AML-193 (cell line): Measurements from ENCODE around the gene DRAXIN.

Experiments used
- DNase-seq, 2 experiments: peaks; one replicate each; lab custom pipeline; 2025; lab: John Stamatoyannopoulos, UW

DRAXIN gene

DNA sequence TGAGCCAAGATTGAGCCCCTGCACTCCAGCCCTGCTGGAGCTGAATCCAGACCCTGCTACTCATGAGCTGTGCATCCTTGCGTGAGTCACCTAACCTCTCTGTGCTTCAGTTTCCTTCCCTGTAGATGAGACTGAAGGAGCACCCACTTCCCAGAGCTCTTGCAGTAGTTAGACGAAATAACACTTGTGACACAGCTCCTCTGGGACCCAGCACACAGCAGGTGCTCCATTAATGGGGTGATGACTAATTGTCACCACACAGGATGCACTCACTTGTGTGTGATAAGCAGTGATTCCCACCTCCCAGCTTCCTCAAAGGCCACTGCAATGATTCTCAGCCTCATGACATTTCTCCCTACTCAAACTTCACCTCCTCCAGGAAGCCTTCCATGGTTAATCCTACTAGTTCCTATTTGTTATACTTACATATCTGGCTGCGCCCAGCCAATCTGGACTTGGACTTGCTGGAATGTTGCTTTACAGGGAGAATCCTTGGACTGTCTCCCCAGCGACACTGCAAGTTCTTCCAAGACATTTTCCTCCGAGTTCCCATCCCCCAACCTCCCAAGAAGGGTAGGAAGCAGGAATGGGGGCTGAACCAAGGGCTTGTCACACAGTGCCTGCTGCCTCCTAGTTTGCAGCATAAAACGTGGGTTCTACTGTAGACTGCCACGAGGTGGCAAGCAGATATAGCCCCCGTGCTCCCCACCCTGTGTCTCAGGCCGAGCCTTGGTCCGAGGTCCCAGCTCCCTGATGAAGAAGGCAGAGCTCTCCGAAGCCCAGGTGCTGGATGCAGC lies 17.2 kb downstream of the DRAXIN start:
- DNase-seq, result no peak

DNA sequence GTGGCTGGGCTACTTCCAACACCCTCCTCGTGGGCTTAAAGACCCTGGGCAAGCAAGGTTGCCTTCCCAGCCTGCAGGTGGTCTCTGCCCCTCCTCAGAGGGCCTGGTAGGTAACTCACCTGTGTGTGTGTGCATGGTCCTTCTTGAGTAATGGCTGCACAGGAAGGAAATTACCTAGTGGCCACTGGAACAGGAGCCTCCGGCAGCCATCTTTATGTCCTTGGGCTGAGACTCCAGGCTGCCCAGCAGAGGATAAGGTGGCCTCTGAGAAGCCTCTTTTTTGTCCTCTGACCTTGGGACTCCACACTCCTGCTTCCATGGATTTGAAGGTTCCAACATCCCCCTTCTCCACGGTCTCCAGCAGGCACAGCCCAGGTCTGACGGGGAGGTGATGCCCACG lies 20.0 kb downstream of the DRAXIN start:
- DNase-seq, result no peak

DNA sequence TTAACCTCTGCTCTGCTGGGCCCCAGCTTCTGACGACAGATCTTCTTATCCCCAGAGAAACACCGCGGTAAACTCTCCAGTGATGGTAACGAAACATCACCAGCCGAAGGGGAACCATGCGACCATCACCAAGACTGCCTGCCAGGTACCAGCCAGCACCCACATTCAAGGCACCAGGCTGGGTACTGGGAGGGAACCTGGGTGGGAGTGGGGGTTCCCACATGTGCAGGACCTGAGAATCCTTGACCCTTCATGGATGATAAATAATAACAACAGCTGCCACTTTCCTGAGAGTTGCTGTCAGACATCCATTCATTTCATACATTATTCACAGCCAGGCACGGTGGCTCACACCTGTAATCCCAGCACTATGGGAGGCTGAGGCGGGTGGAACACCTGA lies 20.8 kb downstream of the DRAXIN start:
- DNase-seq, result no peak

DNA sequence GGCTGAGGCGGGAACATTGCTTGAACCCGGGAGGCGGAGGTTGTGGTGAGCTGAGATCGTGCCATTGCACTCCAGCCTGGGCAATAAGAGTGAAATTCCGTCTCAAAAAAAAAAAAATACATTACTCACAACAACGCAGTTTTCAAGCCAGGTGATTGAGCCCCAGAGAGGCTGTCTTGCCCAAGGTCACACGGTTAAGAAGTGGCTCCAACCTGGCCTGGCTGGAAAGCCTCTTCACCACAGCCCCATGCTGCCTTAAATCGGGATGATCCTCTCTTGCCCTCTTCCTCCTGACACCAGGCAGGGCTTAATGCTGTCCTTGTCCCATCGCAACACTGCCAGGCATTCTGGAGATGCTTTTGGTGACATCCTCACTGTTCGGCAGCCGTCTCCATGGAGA lies 21.6 kb downstream of the DRAXIN start:
- no peak for DNase-seq

DNA sequence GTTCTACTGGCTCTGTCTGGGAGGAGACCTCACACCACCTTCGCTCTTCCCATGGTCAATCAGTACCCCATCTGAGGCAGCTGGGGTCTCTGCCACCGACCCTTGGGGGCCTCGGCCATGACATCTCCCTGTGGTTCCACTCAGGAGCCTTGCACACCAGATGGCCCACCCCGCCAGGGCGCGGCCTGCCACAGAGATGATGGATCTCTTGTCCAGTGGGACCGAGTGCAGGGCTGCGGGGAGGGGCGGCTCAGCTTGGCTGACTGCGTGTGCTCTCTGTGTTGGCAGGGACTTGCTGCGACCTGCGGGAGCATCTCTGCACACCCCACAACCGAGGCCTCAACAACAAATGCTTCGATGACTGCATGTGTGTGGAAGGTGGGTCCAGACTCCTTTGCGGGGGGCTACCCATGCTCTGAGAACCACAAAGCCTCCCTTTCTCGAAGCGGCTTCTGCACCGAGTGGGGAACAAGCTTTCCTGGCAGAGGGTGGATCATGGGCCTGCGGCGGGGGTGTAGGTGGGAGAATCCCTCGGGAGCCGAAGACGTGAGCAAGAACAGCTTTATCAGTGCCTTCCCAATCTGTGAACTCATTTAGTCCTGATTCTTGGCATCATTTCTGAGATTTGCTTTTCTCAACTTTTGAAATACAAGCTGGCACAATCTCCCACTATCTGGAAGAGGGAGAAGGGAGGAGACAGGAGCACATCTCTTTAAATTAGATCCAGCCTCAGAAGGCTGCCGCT lies 23.5 kb downstream of the DRAXIN start:
- DNase-seq, result no peak

GRCh38 chr1:11719313-11720032 lies 28.0 kb downstream of the DRAXIN start:
- DNase-seq, result peak; percentile 85 to 87

DNA sequence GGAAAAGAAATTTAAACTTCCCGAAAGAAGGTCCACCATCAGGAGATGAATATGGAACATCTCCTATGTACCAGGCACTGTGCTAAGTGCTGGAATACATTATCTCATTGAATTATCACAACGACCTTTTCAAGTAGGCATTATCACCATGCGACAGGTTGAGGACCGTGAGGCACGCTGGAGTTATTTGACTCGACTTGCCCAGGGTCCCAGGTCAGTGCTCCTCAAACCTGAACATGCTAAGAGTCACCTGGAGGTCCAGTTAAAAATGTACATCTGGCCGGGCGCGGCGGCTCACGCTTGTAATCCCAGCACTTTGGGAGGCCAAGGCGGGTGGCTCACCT lies 28.5 kb downstream of the DRAXIN start:
- DNase-seq, result no peak

- DNase-seq, result no peak
Measured at GRCh38 chr1:11720525-11720924, 29.0 kb downstream of the DRAXIN start.

DNA sequence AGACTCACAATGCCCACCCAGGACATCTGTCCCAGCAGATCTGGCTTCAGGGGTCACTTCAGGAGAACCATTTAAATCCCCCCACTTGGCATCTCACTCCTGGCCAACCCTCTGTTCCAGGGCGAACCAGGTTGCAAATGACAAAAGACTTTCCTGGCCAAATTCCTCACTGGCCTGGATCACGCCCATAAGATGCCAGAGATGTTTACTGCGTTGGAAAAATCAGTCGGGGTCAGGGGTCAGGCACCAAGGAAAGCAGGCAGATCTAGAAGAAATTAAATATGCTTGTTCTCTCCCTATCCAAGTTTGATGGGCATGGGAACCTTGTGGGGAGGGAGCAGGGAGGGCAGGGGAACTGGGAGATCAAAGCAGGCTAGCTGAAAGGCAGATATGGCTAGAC lies 29.8 kb downstream of the DRAXIN start:
- DNase-seq, result no peak

DNA sequence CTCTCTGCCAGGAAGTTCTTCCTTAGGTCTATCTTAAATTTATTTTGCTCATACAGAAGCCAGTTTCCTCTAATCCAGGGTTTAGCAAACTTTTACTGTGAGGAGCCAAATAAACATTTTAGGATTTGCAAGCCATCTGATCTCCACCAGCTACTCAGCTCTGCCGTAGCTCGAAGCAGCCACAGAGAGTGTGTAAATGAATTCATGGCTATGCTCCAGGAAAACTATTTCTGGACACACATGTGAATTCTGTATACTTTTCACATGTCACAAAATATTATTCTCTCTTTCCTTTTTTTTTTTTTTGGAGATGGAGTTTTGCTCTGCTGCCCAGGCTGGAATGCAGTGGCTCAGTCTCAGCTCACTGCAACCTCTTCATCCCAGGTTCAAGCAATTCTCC lies 31.0 kb downstream of the DRAXIN start:
- DNase-seq, result no peak

GRCh38 chr1:11725616-11726015 lies 34.1 kb downstream of the DRAXIN start:
- peak; percentile 21 to 27 for DNase-seq

GRCh38 chr1:11727119-11727518 lies 35.6 kb downstream of the DRAXIN start:
- DNase-seq, result no peak

DNA sequence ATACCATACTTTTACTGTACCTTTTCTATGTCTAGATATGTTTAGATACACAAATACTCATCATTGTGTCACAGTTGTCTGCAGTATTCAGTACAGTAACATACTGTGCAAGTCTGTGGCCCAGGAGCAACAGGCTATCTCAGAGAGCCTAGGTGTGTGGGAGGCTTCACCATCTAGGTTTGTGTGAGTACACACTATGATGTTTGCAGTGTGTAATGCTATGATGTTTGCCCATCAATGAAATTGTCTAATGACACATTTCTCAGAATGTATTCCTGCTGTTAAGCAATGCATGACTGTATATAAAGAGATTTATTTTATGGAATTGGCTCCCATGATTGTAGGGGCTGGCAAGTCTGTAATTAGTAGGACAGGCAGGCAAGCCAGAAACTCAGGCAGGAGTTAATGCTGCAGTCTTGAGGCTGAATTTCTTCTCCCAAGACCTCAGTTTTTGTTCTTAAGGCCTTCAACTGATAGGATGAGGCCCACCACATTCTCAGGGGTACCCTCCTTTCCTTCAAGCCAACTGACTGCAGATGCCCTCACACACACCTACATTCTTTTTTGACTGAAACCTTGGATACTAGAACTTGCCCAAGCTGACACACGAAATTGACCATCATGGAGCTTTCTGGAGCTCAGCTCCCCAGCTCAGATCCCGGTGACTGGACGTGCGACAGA lies 36.8 kb downstream of the DRAXIN start:
- no peak for DNase-seq

GRCh38 chr1:11729155-11729497 lies 37.6 kb downstream of the DRAXIN start:
- DNase-seq, result no peak

- peak; percentile 28 to 34 for DNase-seq
Measured at GRCh38 chr1:11729498-11730428, 38.3 kb downstream of the DRAXIN start.

- DNase-seq, result peak; percentile 97 to 98
Measured at GRCh38 chr1:11730429-11730891, 39.0 kb downstream of the DRAXIN start.

GRCh38 chr1:11731691-11732283 lies 40.3 kb downstream of the DRAXIN start:
- DNase-seq, result no peak

DNA sequence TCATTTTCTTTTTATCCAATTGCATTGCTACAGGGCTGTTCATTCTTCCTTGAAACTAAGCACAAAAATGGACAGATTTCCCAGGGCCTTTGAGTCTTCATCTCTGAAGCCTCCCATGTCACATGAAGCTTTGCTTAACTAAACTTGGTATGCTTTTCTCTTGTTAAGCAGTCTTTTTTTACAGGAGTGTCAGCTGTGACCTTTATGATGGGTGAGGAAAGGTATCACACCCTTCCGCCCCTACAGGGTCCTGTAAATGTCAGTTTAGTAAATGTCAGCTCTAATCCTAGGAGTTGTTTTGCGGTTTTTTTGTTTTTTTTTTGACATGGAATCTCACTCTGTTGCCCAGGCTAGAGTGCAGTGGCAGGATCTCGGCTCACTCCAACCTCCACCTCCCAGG lies 41.8 kb downstream of the DRAXIN start:
- no peak for DNase-seq

- DNase-seq, result no peak
Measured at GRCh38 chr1:11735531-11735853, 44.0 kb downstream of the DRAXIN start.

DNA sequence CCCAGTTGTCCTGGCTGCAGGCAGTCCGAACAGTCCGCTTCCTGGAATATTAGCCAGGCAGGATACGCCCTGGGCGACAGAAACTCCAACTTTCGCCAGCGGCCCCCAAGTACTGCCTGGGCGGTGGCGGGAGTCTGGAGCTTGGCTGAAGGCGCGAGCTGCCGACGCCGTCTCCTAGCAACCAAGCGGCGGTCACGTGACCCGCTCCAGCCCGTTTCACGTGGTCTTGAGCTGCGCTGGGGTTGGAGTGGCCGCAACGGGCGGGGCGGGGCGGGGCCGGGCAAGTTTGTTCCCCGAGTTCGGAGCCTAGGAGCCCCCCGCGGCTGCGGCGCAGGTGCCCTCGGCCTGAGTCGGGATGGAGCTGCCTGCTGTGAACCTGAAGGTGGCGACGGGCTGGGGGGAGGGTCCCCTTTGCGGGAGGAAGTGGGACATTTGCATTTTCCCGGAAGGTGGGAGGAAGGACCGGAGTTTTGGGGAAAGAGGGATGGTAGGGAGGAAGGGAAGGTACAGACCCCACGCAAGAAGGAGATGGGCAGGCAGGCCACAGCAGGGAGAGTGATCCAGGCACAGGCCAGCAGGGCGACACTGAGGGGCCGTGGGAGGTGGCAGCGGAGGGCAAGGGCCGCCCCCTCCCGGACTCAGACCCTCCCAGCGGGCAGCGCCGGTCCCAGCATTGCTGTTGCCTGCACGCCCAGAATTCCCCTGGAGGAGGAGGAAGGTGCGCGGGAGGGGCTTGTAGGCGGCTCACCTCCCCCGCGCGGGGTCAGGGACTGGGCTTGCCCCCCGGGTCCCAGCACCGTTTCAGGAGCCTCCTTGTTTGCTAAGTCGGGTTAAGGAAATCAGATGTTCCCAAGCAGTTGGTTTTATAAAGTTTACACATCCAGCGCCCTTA lies 44.6 kb downstream of the DRAXIN start, which contains the start of gene AGTRAP:
Gene AGTRAP, plus strand, starts transcription at position 283 of the 892 bp plus-strand sequence. Its CDS starts 73 bp downstream, at position 356.
- peak; percentile 80 to 87 for DNase-seq
